ENCODE results near the gene ZMYND8.

ZMYND8 gene

DNA sequence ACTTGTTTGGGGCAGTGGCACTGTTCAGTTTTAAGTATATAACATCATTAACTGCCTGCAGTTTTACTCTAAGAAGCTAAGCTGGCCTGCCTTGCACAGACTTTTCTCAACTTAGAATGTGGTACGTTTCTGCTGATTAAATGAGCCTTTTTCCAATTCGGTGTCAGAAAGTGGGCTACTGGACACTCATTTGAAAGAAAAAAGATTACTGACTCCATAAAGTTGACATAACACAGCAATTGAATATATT, 2.1 kb downstream of the ZMYND8 start:
- no peak for TF ChIP-seq CTCF (IDR thresholded peaks at IDR 0.05; ENCODE audit: extremely low read depth, missing control alignments)
- no peak for DNase-seq (ENCODE audit: low spot score)

DNA sequence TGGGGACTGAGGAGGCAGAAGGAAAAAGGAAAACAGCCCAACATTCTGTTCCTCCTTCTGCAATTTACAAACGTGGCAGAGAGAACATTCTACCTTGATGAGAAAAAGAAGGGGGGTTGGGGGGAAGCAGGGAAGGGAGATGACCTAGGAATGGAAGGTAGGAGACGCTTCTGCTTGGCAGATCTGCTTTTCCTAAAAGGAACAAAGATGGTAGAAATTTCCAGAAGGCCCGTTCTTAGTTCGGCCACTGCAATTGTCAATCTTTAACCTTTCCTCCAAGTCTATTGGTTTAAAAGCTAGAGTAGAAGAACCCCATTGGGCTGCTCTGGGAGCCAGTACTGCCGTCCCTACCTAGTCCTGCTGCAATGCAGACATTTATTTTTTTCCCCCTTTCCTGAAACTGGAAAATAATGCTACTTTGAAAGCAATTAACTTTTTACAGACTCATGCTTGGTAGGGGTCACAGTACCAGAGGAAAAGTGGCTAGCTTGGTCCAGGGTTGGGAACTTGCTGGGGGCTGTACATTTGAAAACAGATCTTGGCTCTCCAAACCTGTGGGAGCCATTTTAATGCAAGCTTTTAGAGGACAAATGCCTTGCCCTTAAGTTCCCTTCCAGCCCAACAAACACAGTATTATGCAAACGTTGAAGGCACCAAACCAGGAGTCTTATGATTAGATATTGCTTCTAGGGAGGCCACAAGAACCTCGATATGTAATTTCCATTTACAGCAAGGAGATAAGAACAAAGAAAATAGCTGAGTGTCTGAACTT, 2.6 kb downstream of the ZMYND8 start:
- no peak for DNase-seq (ENCODE audit: low spot score)
- TF ChIP-seq CTCF (IDR thresholded peaks at IDR 0.05; ENCODE audit: extremely low read depth, missing control alignments): no peak

DNA sequence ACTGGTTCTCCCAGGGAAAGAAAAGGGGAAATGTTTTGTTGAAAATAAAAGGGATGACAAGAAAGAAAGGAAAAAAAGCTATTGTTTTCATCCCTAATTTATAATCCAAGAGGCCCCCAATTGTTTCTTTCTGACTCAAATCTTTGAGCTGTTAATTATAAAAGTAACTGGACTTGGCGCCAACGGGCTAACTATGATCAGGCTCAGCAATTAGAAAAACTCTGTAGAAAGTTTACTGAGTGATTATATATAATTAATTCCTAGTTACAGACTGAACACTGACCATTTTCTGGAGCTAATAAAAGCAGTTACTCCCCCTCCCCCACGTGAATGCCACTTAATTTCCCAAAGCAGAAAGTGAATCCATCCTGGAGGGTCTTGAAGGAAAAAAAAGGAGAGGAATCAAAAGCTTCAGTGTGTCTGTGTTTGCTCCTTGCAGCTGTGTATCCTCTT, 3.2 kb downstream of the ZMYND8 start:
- TF ChIP-seq CTCF (IDR thresholded peaks at IDR 0.05; ENCODE audit: extremely low read depth, missing control alignments): no peak
- DNase-seq (ENCODE audit: low spot score): no peak

- TF ChIP-seq CTCF (IDR thresholded peaks at IDR 0.05; ENCODE audit: extremely low read depth, missing control alignments): no peak
Measured at GRCh38 chr20:47352332-47353238, 3.9 kb downstream of the ZMYND8 start.

GRCh38 chr20:47351643-47352331, 4.7 kb downstream of the ZMYND8 start:
- no peak for DNase-seq (ENCODE audit: low spot score)
- TF ChIP-seq CTCF (IDR thresholded peaks at IDR 0.05; ENCODE audit: extremely low read depth, missing control alignments): no peak

More at GRCh38 chr20:47352332-47353238, 3.9 kb downstream of the ZMYND8 start:
- no peak for DNase-seq (ENCODE audit: low spot score)

GRCh38 chr20:47350691-47351545, 5.6 kb downstream of the ZMYND8 start:
- TF ChIP-seq CTCF (IDR thresholded peaks at IDR 0.05; ENCODE audit: extremely low read depth, missing control alignments): no peak
- DNase-seq (ENCODE audit: low spot score): no peak

Data from GM20000 (cell line).